ENCODE data around the gene INSIG1.

The INSIG1 gene

DNA sequence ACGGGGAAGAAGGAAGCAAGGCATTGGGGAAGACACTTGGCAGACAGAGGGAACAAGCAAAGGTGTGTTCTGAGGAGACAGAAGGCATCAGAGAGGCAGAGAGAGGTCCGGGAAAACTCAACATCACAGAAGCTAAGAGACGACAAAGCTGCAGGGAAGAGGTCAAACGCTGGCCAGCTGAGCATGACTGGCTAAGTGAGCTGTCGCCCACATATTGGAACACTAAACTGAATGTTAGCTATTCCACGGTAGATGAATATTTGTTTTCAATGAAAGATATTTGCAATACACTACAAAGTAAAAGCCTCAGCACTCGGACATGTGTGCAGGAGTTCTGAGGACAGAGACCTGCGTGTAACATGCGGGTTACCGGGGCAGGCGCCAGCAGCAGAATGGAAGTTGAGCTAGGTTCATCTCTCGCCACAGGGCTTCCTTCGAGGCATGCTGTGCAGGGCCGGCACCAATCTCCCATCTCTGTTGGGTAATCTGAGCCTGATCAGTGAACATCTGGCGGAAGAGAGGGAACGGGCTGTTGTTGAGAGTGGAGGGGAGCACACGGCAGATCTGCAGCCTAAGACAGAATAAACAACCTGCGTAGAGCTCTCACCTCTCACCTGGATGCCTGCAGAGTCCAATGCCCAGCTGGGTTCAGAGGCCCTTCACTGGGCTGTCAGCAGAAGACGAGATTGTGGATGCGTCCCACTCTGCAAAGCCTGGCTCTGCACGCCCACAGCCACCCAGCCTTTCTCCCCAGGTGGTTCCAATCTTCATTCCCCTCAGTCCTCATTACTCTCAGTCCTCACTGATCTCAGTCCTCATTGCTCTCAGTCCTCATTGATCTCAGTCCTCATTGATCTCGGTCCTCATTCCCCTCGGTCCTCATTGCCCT lies 35.9 kb downstream of the INSIG1 start:
- no peak for DNase-seq

DNA sequence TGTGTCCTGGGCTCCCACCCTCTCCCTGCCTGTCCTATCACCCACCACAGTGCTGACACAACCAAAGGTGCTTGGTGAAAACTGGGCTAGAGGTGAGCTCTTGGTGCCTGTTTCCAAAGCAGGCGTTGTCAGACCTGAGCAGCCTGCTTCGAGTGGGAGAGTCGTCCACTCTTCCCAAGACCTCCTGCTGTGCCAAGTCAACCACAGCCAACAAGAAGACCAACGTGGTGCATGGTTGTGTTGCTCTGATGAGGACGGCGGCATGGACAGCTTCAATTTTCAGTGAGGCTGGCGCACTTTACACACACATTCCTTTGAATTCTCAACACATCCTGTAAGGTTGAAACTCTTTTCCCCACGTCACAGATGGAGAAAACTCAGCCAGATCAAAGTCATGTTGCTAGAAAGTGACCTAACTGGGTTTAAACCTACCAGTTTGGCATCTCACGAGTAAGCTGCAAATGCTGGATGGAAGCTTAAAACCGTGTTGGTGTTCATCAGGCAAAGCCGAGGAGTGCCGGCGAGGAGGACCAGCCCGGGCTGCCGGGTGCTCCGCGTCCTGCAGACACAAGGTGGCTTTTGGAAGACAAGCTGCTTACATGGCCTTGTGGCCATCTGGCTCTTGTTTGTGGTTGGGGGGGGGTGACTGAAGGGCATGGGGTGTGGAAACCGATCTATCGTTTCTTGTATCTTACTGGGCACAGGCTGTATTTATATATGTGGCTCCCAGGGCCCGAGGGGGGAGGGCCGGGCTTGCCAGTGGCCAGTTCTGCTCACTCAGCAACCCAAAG lies 39.3 kb downstream of the INSIG1 start:
- DNase-seq, result no peak

- DNase-seq, result no peak
Measured at GRCh38 chr7:155337946-155338631, 40.4 kb downstream of the INSIG1 start.

GRCh38 chr7:155338632-155339320 lies 41.1 kb downstream of the INSIG1 start:
- peak; percentile 15 for DNase-seq

GRCh38 chr7:155339474-155339873 lies 41.8 kb downstream of the INSIG1 start:
- no peak for DNase-seq

DNA sequence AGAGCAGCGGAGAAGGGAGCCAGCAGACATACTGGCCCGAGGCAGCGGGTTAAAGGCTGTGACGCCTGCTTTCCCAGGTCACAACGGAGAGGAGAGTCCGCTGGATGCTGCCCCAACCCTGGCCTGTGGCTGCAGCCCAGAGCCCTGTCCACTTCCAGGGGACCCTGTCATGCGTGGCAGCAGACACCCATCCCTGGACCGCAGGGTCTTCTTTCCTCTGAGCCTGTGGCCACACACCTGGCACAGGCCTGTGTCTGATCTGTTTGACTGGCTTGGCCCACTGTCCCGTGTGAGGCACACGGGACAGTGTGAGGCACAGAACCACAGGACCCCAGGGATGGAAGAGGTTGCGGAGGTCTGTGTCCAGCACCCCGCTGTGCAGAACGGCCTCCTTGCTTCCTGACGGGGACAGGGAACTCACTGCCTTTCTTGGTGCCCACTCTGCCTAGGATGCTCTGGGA lies 42.4 kb downstream of the INSIG1 start:
- no peak for DNase-seq

GRCh38 chr7:155340721-155341120 lies 43.0 kb downstream of the INSIG1 start:
- DNase-seq, result no peak

DNA sequence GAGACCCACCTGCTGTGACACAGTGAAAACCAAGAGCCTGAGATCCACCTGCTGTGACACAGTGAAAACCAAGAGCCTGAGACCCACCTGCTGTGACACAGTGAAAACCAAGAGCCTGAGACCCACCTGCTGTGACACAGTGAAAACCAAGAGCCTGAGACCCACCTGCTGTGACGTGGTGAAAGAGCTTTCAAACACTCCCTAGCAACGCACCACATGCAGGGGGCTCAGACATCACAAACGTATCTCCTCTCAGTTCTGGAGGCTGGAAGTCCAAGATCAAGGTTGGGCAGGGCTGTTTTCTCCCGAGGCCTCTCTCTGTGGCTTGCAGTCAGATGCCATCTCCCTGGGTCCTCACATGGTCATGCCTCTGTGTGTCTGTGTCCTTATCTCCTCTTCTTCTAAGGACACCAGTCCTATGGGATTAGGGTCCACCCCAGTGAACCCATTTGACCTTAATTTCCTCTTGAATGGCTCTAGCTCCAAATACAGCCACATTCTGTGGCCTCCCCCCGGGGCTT lies 43.8 kb downstream of the INSIG1 start:
- DNase-seq, result no peak

- no peak for DNase-seq
Measured at GRCh38 chr7:155342313-155342712, 44.6 kb downstream of the INSIG1 start.

DNA sequence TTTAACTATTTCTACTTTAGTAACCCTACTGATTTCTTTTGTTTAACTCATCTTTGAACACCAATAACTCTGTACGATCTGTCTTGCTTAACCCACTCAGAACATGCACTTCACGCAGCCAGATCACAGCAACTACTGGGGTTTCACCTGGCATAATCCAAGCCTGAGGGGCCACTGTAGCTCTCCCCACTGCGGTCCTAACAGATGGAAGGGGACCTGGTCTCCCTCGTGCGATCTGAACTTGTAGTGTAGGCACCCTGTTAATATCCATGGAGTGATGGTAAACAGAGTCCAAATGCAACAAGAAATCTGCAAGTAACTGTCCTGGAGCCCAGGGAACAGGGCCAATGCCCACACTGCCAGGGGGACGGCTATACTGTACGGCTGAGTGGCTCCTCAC lies 45.5 kb downstream of the INSIG1 start:
- DNase-seq, result no peak

DNA sequence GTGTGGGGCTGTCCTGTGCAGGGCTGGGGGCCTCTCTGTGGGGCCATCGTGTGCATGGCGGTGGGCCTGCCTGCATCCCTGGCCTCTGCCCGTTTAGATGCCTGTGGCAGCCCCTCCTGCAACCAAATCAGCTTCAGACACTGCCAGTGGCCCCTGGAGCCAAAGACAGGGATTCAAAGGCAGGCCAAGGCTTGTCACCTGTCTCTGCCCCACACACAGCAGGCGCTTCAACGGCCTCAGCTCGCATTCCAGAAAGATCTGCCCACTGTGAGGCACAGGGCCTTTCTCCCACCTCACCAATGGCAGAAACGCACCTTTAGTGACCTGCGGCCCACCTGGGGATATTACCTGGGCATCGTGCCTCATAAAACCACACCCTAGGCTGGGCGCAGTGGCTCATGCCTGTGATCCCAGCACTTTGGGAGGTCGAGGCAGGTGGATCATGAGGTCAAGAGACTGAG lies 46.0 kb downstream of the INSIG1 start:
- no peak for DNase-seq

DNA sequence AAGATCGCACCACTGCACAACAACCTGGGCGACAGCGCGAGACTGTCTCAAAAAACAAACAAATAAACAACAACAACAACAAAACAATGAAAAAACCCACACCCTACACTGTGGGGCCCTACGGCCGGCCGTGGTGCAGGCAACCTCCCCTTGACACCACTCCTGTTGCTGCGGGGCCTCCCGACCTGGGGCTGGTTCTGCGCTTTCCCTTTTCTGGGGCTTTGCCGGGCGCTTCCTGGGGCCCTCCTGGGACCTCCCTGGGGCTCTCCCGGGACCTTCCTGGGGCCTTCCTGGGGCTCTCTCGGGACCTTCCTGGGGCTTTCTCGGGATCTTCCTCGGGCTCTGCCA lies 46.6 kb downstream of the INSIG1 start:
- no peak for DNase-seq

DNA sequence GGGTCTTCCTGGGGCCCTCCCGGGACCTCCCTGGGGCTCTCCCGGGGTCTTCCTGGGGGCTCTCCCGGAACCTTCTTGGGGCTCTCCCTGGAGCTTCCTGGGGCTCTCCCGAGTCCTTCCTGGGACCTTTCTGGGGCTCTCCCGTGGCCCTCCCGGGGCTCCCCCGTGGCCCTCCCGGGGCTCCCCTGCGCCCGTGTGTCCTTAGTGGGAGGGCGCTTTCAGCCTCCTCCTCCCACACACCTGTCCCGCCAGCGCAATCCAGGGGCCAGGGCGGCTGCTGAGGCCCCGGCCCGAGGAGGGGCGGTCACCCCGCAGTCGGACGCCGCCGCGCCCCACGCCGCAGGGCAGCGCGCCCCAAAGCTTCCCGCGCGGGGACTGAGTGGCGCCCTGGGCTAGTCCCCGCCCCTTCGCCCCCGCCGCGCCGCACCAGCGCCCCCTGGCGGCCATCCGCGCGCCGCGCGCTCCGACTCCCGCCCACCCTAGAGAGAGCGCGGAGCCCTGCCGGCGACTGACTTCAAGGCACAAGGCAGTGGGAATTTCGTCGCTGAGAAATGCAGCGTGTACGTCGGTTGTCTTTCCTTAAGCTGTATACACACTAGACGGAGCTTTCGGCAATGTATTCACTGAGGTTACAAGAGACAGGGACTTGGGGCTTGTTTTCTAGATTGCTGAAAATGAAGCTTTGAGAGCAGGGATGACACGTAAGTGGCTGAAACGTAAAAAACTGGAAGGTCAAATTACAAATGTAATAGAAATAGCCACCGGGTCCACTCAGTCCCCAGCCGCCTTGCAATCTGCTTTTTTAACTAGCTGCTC lies 47.1 kb downstream of the INSIG1 start:
- DNase-seq, result peak; percentile 82

GRCh38 chr7:155345490-155345889 lies 47.8 kb downstream of the INSIG1 start:
- DNase-seq, result no peak

DNA sequence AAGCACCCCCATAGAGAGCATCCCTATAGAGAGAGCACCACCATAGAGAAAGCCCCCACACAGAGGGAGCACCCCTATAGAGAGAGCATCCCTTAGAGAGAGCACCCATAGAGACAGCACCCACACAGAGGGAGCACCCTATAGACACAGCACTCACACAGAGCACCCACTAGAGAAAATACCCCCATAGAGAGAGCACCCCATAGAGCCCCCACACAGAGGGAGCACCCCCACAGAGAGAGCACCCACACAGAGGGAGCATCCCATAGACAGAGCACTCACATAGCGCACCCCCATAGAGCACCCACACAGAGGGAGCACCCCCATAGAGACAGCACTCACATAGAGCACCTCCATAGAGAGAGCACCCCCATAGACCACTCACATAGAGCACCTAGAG lies 48.6 kb downstream of the INSIG1 start:
- no peak for DNase-seq

- DNase-seq, result no peak
Measured at GRCh38 chr7:155348806-155349205, 51.1 kb downstream of the INSIG1 start.

DNA sequence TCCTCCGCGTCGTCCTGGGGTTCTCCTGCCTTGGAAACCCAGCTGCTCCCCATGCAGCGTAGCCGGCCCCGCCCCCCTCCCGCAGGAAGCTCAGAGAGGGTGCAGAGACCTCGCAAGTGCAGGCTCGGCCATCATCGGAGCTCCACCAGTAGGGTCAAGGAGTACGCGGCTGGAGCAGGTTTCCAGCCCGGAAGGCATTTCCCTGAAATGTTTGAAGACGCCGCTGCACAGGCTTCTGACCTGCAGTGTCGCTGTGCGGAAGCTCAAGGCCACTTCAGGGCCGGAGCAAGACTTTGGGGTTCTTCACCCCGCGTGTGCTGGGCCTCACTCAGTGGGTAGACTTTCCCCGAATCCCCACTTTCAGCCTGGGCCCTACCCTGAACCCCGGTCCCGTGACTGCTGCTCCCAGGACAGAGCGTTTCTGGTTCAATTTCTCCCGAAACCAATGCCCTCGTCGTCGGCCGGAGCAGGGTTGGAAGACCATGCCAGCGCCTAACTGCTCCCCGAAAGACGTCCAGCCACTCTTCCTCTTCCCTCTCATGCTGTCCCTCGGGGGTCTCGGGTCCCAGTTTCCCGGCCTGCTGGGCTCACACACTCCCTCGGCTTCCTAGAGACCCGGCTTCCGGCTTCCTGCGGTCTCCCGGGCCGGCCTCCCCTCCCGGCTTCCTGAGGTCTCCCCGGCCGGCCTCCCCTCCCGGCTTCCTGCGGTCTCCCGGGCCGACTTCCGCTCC lies 52.1 kb downstream of the INSIG1 start:
- no peak for DNase-seq

DNA sequence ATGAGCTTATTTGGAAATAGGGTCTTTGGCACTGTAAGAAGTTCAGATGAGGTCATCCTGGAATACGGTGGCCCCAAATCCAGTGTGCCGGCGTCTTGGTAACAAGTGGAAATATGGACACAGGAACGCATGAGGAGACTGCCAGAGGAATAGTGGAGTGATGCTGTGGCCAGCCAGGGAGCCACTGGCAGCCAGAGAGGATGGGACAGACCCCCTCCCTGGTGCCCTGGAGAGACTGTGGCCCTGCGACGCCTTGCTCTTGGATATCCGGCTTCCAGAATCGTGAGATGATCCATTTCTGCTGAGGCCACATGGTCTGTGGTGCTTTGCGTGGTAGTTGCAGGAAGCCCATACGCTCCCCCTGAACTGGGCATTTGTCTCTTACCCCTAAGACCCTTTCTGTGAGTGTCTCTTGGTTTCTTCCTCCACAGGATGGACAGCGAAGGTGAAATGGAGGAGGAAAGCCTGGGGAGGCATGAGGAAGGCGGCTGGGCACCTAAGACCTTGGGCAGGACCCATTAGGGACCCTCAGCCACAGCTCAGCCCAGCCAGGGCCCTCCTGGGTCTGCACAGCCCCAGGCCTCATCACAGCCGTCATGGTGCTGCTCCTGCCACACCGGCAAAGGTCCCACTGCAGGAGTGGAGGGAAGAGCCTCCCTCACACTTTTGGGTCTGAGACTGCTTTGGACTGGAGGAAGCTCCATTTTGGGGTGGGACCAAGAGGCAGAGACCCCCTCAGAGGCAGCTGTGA lies 53.6 kb downstream of the INSIG1 start:
- DNase-seq, result no peak

DNA sequence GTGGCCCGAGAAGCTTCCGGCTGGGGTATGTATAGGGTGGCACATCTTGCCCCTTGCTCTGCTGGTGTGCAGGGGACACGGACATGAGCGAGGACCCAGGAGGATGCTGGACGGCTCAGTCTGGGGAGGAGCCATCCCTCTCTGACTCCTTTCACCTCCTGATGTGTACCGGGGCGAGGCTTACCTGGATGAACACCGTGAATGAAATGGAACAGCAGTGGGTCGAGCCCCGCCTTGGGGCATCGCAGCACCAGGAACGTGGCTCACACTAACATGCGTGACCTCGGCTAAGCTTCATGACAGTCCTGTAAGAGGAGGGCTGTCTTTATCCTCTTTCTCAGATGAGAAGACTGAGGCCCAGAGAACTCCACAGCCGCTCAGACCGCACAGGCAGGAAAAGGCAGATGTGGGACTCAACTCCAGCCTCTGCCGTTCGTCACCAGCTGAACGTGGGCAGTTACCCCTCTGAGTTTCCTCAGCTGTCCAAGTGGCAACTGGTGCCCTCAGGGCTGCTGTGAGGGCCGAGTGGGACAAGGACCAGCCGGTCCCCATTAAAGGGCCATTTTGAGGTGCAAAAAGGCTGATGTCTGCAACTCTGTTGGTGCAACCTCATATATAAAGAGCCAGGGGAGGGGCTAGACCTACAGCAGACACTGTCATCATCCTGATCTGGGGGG lies 54.5 kb downstream of the INSIG1 start:
- no peak for DNase-seq

DNA sequence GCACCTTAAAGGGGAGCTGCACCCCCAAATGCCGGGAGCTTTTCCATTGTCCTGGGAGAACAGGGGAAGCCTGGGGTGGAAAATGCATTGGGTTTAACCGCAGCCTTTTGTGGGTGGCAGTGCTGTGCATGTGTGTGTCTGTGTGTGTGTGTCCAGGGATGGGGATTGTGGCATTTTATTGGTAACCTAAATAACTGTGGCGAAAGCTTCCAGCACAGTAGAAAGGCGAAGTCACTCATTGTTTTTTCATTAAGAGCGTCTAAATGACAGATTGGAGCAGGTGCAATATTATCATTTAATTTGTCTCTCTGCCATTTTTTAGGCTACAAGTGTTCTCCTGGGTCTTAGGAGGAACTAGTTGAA lies 55.1 kb downstream of the INSIG1 start:
- no peak for DNase-seq

Measured in activated CD4-positive, alpha-beta T cell treated with anti-CD3 and anti-CD28 coated beads, Interleukin-2, amount 50 U/mL, for 1 hour (primary cell).